Measurements from ENCODE around the gene JPH2.

JPH2 gene

DNA sequence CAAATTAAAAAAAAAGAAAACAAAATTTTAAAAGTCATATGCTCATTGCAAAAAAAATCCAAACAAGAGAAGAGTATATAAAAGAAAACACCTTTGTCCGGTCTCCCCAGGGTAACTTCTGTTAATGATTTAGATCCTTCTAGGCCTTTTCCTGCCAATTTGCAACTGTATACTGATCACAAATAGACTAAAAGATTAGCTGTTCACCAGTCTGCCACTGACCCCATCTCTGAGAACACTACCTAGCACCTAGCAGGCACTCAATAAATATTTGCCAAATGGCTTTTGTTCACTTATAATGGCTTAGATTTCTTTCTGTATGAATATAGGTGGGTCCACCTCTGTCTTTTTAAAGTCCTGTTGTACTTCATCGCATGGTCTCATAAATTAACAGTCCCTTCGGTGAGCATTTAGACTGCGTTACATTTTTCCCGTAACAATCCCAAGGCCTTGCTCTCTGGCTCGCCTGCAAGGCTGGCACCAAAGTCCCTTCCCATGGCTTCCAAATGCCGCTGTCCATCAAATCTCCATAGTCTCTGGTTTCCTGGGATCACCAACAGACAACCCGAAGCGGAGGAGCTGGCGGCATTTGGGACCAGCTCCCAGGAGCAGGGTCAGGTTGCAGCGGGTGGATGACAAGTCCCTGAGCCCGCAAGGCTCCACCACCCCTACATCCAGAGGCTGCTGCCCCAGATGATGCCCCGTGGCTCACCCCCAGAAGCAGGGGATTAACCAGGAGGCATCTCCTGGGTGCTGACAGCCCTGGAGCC, 11.8 kb downstream of the JPH2 start:
- DNase-seq (ENCODE audit: extremely low read depth, low read depth), result no peak
- TF ChIP-seq, protein P1, sequence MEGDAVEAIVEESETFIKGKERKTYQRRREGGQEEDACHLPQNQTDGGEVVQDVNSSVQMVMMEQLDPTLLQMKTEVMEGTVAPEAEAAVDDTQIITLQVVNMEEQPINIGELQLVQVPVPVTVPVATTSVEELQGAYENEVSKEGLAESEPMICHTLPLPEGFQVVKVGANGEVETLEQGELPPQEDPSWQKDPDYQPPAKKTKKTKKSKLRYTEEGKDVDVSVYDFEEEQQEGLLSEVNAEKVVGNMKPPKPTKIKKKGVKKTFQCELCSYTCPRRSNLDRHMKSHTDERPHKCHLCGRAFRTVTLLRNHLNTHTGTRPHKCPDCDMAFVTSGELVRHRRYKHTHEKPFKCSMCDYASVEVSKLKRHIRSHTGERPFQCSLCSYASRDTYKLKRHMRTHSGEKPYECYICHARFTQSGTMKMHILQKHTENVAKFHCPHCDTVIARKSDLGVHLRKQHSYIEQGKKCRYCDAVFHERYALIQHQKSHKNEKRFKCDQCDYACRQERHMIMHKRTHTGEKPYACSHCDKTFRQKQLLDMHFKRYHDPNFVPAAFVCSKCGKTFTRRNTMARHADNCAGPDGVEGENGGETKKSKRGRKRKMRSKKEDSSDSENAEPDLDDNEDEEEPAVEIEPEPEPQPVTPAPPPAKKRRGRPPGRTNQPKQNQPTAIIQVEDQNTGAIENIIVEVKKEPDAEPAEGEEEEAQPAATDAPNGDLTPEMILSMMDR (IDR thresholded peaks at IDR 0.05; ENCODE audit: low read depth, low read length, missing control alignments), result no peak
- no peak overlapping the region for H3K4me3 ChIP-seq (replicated peaks; ENCODE audit: low read depth, low read length)

DNA sequence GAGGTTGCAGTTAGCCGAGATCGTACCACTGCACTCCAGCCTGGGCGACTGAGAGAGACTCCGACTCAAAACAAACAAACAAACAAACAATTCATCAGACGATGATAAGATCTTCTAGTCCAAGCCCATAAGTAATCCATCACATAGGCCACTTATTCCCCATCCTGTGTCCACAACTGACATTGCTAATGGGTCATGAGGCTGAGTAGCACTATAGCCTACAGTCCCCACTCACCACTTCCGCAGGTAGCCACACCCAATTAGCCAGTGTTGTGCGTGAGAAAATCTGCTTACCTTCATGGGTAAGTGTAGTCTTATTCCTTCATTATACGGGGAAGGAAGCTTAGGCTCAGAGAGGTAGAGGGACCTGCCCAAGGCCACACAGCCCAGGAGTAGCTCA, 13.1 kb downstream of the JPH2 start:
- TF ChIP-seq, protein P1 (IDR thresholded peaks at IDR 0.05; ENCODE audit: low read depth, low read length, missing control alignments), result no peak
- no peak overlapping the region for H3K4me3 ChIP-seq (replicated peaks; ENCODE audit: low read depth, low read length)
- no peak for DNase-seq (ENCODE audit: extremely low read depth, low read depth)

- TF ChIP-seq, protein P1 (IDR thresholded peaks at IDR 0.05; ENCODE audit: low read depth, low read length, missing control alignments), result no peak
- DNase-seq (ENCODE audit: extremely low read depth, low read depth), result no peak
- no peak overlapping the region for H3K4me3 ChIP-seq (replicated peaks; ENCODE audit: low read depth, low read length)
Observed at GRCh38 chr20:44173116-44173515, 13.9 kb downstream of the JPH2 start.

DNA sequence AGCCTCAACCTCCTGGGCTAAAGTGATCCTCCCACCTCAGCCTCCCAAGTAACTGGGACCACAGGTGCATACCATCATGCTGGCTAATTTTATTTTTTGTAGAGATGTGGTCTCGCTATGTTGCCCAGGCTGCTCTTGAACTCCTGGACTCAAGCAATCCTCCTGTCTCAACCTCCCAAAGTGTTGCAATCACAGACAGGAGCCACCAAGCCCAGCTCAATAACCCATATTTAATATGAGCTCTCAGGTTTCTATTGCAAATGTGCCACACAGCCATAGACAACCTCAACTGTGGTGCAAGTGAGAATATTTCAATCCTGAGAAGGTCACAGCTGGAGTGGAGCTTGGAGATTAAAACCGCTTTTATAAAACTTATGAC, 14.4 kb downstream of the JPH2 start:
- no peak for DNase-seq (ENCODE audit: extremely low read depth, low read depth)
- TF ChIP-seq, protein P1 (IDR thresholded peaks at IDR 0.05; ENCODE audit: low read depth, low read length, missing control alignments), result no peak
- no peak overlapping the region for H3K4me3 ChIP-seq (replicated peaks; ENCODE audit: low read depth, low read length)

- H3K4me3 ChIP-seq (replicated peaks; ENCODE audit: low read depth, low read length), result no peak overlapping the region
- DNase-seq (ENCODE audit: extremely low read depth, low read depth), result no peak
- TF ChIP-seq, protein P1 (IDR thresholded peaks at IDR 0.05; ENCODE audit: low read depth, low read length, missing control alignments), result no peak
Observed at GRCh38 chr20:44171775-44172571, 15.0 kb downstream of the JPH2 start.

- TF ChIP-seq, protein P1 (IDR thresholded peaks at IDR 0.05; ENCODE audit: low read depth, low read length, missing control alignments), result no peak
- H3K4me3 ChIP-seq (replicated peaks; ENCODE audit: low read depth, low read length), result no peak overlapping the region
- no peak for DNase-seq (ENCODE audit: extremely low read depth, low read depth)
Observed at GRCh38 chr20:44170816-44171410, 16.1 kb downstream of the JPH2 start.
